ENCODE measurements around the gene EIF2A. TPM values are rescaled to one million over a fixed set of nuclear protein-coding genes. Genes with fewer than 3 reads are reported as not detected.

EIF2A gene
- total RNA-seq, 1 experiment from 2014 or later: 117 TPM

DNA sequence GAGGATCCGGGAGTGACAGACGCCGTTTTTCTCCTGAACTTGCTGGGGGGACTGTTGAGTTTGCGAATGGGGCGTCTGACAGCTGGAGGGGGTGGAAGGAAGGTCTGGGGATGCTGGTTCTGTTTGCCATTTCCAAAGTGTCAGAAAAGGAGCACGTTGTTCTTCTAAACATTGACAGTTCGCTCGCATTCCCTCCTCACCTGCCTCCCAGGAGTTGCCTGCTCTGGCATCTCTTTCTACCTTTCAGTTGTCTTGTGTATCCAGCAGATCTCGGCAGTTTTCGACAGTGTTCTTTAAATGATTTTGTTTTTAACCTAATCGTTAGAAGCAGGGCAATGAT is 57.4 kb downstream of the EIF2A start:
- H3K27ac Mint-ChIP-seq (ENCODE audit: low read depth, unreplicated experiment): peak overlapping the region; percentile 93
- ChIA-PET POLR2A (interaction anchor here (0.8 to 3.4 kb wide), 9 partner anchors 8 to 195 kb away, joined by 3 to 69 read pairs (median 10); partner anchors contain the start of genes EIF2A, ERICH6, SERP1 and SIAH2), CTCF (interaction anchor here (0.6 kb wide), 1 partner anchor 78 kb away, joined by 3 read pairs; no protein-coding TSS in a partner anchor)
- H3K4me1 Mint-ChIP-seq (ENCODE audit: insufficient read depth, unreplicated experiment): peaks cover 39% of the 10 kb centered on the region
- TF ChIP-seq, protein P1, sequence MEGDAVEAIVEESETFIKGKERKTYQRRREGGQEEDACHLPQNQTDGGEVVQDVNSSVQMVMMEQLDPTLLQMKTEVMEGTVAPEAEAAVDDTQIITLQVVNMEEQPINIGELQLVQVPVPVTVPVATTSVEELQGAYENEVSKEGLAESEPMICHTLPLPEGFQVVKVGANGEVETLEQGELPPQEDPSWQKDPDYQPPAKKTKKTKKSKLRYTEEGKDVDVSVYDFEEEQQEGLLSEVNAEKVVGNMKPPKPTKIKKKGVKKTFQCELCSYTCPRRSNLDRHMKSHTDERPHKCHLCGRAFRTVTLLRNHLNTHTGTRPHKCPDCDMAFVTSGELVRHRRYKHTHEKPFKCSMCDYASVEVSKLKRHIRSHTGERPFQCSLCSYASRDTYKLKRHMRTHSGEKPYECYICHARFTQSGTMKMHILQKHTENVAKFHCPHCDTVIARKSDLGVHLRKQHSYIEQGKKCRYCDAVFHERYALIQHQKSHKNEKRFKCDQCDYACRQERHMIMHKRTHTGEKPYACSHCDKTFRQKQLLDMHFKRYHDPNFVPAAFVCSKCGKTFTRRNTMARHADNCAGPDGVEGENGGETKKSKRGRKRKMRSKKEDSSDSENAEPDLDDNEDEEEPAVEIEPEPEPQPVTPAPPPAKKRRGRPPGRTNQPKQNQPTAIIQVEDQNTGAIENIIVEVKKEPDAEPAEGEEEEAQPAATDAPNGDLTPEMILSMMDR (IDR thresholded peaks at IDR 0.05; ENCODE audit: unreplicated experiment): no peak
- intact Hi-C loops (cut with micrococcal nuclease): loop anchor here (1.0 to 5.0 kb wide), 2 partner anchors 99 to 158 kb away; partner anchors contain the start of genes ERICH6 and SIAH2
- H3K36me3 Mint-ChIP-seq (ENCODE audit: insufficient read depth, unreplicated experiment): peaks cover 44% of the 10 kb centered on the region
- BruUV-seq (replicated peaks): no TSS peak
- no peaks in the 10 kb centered on the region for H3K9me3 Mint-ChIP-seq (ENCODE audit: unreplicated experiment)
- DNase-seq (ENCODE audit: unreplicated experiment): no peak
- H3K4me3 Mint-ChIP-seq (ENCODE audit: unreplicated experiment): peak overlapping the region; percentile 92
- no peaks in the 10 kb centered on the region for H3K27me3 Mint-ChIP-seq (ENCODE audit: insufficient read depth, unreplicated experiment)

DNA sequence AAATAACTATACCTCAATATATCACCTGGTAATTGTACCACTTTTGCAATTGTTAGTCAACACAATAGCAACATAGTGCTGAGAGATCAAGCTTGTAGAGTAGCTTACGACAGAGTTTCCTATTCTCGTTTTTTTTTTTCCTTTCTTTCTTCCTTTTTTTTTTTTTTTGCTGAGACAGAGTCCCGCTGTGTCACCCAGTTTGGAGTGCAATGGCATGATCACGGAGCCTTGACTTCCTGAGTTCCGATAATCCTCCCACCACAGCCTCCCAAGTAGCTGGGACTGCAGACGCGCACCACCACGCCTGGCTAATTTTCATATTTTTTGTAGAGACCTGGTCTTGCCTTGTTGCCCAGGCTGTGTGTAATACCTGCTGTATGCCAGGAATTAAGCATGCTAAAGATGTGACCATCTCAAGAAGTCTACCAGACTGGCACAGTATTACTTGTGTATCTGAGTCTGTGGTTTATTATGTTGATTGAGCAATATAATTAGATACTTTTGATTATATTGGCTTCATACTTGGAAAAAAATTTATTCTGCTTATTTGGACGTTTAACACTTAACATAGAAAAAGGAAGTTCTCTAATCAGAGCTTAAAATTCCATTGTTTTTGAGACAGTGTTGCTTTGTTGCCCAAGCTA is 59.5 kb downstream of the EIF2A start:
- no TSS peak for BruUV-seq (replicated peaks)

DNA sequence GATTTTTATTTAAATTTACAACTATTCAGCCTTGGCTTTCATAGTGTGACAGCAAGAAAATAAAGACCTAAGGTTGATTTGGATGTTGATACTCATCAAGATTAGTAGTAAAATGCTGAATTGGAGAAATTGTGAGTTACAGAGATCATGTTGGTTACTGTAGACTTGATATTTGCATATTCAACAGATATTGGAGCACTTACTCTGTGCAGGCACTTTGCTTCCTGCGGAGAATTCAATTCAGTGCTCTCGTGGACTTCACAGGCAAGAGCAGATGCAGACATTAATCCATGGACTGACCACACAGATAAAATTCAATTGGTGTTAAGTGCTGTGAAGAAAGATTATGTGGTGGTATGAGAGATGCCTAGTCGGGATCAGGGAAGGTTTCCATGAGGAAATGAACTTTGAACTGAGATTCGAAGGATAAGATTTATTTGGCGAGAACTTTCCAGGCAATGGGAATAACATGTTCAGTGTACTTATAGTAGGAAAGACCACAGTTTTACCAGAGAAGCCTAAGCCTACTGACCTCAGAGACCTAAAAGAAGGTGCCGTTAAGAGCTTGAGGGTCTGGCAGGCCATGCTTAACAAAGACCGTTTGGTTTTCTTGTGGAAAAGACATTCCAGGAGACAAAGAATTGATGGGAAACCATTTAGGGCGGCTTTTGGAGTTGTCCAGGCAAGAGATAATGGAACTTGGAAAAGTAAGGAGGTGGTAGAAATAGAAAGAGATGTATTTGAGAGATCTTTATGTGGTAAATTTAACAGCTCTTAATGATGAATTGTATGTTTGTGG is 60.9 kb downstream of the EIF2A start:
- intact Hi-C loops (cut with micrococcal nuclease): no loop called here
- H3K36me3 Mint-ChIP-seq (ENCODE audit: insufficient read depth, unreplicated experiment): peaks cover 43% of the 10 kb centered on the region
- DNase-seq (ENCODE audit: unreplicated experiment): no peak
- no peak overlapping the region for H3K4me3 Mint-ChIP-seq (ENCODE audit: unreplicated experiment)
- TF ChIP-seq, protein P1 (IDR thresholded peaks at IDR 0.05; ENCODE audit: unreplicated experiment): no peak
- no TSS peak for BruUV-seq (replicated peaks)
- H3K27ac Mint-ChIP-seq (ENCODE audit: low read depth, unreplicated experiment): no peak overlapping the region
- ChIA-PET POLR2A (no interaction called here), CTCF (interaction anchor here (0.6 kb wide), 1 partner anchor 150 kb away, joined by 3 read pairs; no protein-coding TSS in a partner anchor)
- no peaks in the 10 kb centered on the region for H3K27me3 Mint-ChIP-seq (ENCODE audit: insufficient read depth, unreplicated experiment)
- no peaks in the 10 kb centered on the region for H3K9me3 Mint-ChIP-seq (ENCODE audit: unreplicated experiment)
- H3K4me1 Mint-ChIP-seq (ENCODE audit: insufficient read depth, unreplicated experiment): peaks cover 23% of the 10 kb centered on the region

More for the DNA sequence above, 59.5 kb downstream of the EIF2A start:
- Mint-ChIP-seq H3K4me1 (ENCODE audit: insufficient read depth, unreplicated experiment) (peaks cover 36% of the 10 kb centered on the region), H3K9me3 (ENCODE audit: unreplicated experiment) (no peaks in the 10 kb centered on the region), H3K27ac (ENCODE audit: low read depth, unreplicated experiment) (no peak overlapping the region), H3K36me3 (ENCODE audit: insufficient read depth, unreplicated experiment) (peaks cover 49% of the 10 kb centered on the region), H3K27me3 (ENCODE audit: insufficient read depth, unreplicated experiment) (no peaks in the 10 kb centered on the region), H3K4me3 (ENCODE audit: unreplicated experiment) (peak overlapping the region; percentile 92)
- CTCF ChIA-PET: interaction anchor here (0.6 to 1.0 kb wide), 3 partner anchors 57 to 540 kb away, joined by 3 to 4 read pairs (median 3); no protein-coding TSS in a partner anchor
- DNase-seq (ENCODE audit: unreplicated experiment): no peak
- intact Hi-C loops (cut with micrococcal nuclease): no loop called here
- TF ChIP-seq, protein P1 (IDR thresholded peaks at IDR 0.05; ENCODE audit: unreplicated experiment): no peak
- POLR2A ChIA-PET: interaction anchor here (0.6 to 1.2 kb wide), 4 partner anchors 11 to 155 kb away, joined by 3 to 4 read pairs (median 4); no protein-coding TSS in a partner anchor

DNA sequence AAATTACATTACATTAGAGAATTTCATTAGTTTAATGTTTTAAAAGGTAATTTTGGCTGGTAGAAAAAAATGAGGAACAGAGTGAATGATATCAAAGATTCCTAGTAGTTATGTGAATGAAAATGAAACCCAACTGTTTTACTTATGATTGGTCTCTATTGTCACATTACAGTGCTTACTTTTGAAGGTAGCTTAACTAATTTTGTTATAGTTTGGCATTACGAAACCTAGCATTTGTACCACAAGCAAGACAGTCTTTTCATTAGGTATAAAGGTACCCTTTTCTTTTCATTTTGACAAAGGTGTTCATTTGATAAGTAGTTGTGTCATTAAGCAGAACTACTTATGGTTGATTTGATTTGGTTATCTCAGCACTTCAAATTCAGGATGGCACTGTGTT is 63.4 kb downstream of the EIF2A start:
- H3K4me3 Mint-ChIP-seq (ENCODE audit: unreplicated experiment): no peak overlapping the region
- TF ChIP-seq, protein P1 (IDR thresholded peaks at IDR 0.05; ENCODE audit: unreplicated experiment): no peak
- no peak overlapping the region for H3K27ac Mint-ChIP-seq (ENCODE audit: low read depth, unreplicated experiment)
- H3K9me3 Mint-ChIP-seq (ENCODE audit: unreplicated experiment): no peaks in the 10 kb centered on the region
- no peak for DNase-seq (ENCODE audit: unreplicated experiment)
- intact Hi-C loops (cut with micrococcal nuclease): no loop called here
- no TSS peak for BruUV-seq (replicated peaks)
- POLR2A ChIA-PET: interaction anchor here (0.6 to 1.1 kb wide), 2 partner anchors 39 to 94 kb away, joined by 3 read pairs; partner anchors contain the start of gene ERICH6
- peaks cover 23% of the 10 kb centered on the region for H3K4me1 Mint-ChIP-seq (ENCODE audit: insufficient read depth, unreplicated experiment)
- CTCF ChIA-PET: no interaction called here
- H3K36me3 Mint-ChIP-seq (ENCODE audit: insufficient read depth, unreplicated experiment): peaks cover 50% of the 10 kb centered on the region
- H3K27me3 Mint-ChIP-seq (ENCODE audit: insufficient read depth, unreplicated experiment): no peaks in the 10 kb centered on the region
